GM10847 (cell line): Measurements from ENCODE around the gene ID1.

Experiments used
- POLR2A ChIP-seq: IDR thresholded peaks from 2 replicates; pipeline ENCODE4 v1.6.1; 2011; ENCODE audit not compliant: insufficient read length; ENCODE audit errors: extremely low read depth

The ID1 gene

GRCh38 chr20:31594002-31594557 is 11.0 kb upstream of the ID1 start:
- TF ChIP-seq POLR2A = no peak

- no peak for TF ChIP-seq POLR2A
Measured at GRCh38 chr20:31594558-31595379, 10.3 kb upstream of the ID1 start.

- no peak for TF ChIP-seq POLR2A
Measured at GRCh38 chr20:31595380-31595653, 9.8 kb upstream of the ID1 start.

GRCh38 chr20:31595654-31596411 is 9.3 kb upstream of the ID1 start:
- TF ChIP-seq POLR2A = no peak

GRCh38 chr20:31596831-31597480 is 8.1 kb upstream of the ID1 start:
- TF ChIP-seq POLR2A = no peak

GRCh38 chr20:31597481-31597855 is 7.6 kb upstream of the ID1 start:
- TF ChIP-seq POLR2A = no peak

GRCh38 chr20:31602431-31602778 is 2.7 kb upstream of the ID1 start:
- no peak for TF ChIP-seq POLR2A

- no peak for TF ChIP-seq POLR2A
Measured at GRCh38 chr20:31602779-31603441, 2.2 kb upstream of the ID1 start.

GRCh38 chr20:31603822-31604566 is 1.1 kb upstream of the ID1 start:
- no peak for TF ChIP-seq POLR2A

GRCh38 chr20:31604567-31605030 is 490 bp upstream of the ID1 start:
- TF ChIP-seq POLR2A = no peak

GRCh38 chr20:31605902-31606803 is 1.1 kb downstream of the ID1 start:
- no peak for TF ChIP-seq POLR2A

GRCh38 chr20:31606804-31607639 is 1.9 kb downstream of the ID1 start:
- TF ChIP-seq POLR2A = no peak
